Liver (tissue), 9 donors: Measurements from ENCODE around the gene CYBA. TPM values are rescaled to one million over a fixed set of nuclear protein-coding genes. Genes with fewer than 3 reads are reported as not detected.

Source experiments
- DNase-seq: peaks from one replicate; pipeline ENCODE4 v3.0.0-alpha.2; 2017; ENCODE audit warnings: low spot score
- H3K27ac ChIP-seq, 2 donors: one replicate each; pipeline ENCODE4 v1.7.0; 2013; ENCODE audit warnings: inconsistent platforms in 2 of 2, low read length in 2 of 2, control low read depth in 1 of 2, low read depth in 1 of 2, mild to moderate bottlenecking in 1 of 2
- H3K27me3 ChIP-seq, 4 donors: one replicate each; pipeline versions ENCODE4 v1.6.1 to v1.7.0; 2013; ENCODE audit warnings: low read length in 3 of 4, inconsistent platforms in 1 of 4, mild to moderate bottlenecking in 1 of 4, moderate library complexity in 1 of 4; ENCODE audit not compliant: control insufficient read depth in 4 of 4, insufficient read depth in 4 of 4
- H3K36me3 ChIP-seq, 4 donors: one replicate each; pipeline versions ENCODE4 v1.6.1 to v1.7.0; 2013; ENCODE audit warnings: low read length in 3 of 4, mild to moderate bottlenecking in 3 of 4, low read depth in 1 of 4, moderate library complexity in 1 of 4; ENCODE audit not compliant: control insufficient read depth in 4 of 4, insufficient read depth in 3 of 4
- H3K4me1 ChIP-seq, 4 donors: one replicate each; pipeline versions ENCODE4 v1.6.1 to v1.7.0; 2013; ENCODE audit warnings: low read length in 3 of 4, mild to moderate bottlenecking in 3 of 4, moderate library complexity in 1 of 4; ENCODE audit not compliant: control insufficient read depth in 4 of 4, insufficient read depth in 4 of 4
- H3K4me3 ChIP-seq, 3 donors: one replicate each; pipeline versions ENCODE4 v1.6.1 to v1.7.0; 2013; ENCODE audit warnings: low read length in 3 of 3, control low read depth in 1 of 3, low read depth in 1 of 3, mild to moderate bottlenecking in 1 of 3
- H3K9ac ChIP-seq, 2 donors: one replicate each; pipeline ENCODE4 v1.7.0; 2013; ENCODE audit warnings: low read length in 2 of 2, mild to moderate bottlenecking in 2 of 2, moderate library complexity in 2 of 2, control low read depth in 1 of 2, low read depth in 1 of 2
- H3K9me3 ChIP-seq, 4 donors: one replicate each; pipeline versions ENCODE4 v1.6.1 to v1.7.0; 2013; ENCODE audit warnings: low read length in 3 of 4; ENCODE audit not compliant: control insufficient read depth in 4 of 4
- ATF3 ChIP-seq: IDR thresholded peaks from 2 replicates; pipeline ENCODE4 v1.6.1; 2016; ENCODE audit warnings: antibody characterized with exemption
- CTCF ChIP-seq: fragments of 150-350 bp; IDR thresholded peaks from 2 replicates; pipeline ENCODE4 v1.5.1; 2017; ENCODE audit warnings: improper control_type of control experiment, low read depth, low read length; ENCODE audit not compliant: missing input control
- FOXA1 ChIP-seq: IDR thresholded peaks from 2 replicates; pipeline ENCODE4 v1.6.1; 2016; ENCODE audit warnings: antibody characterized with exemption
- GABPA ChIP-seq, 2 donors: IDR thresholded peaks in 1 of 2; conservative IDR thresholded peaks in 1 of 2; 2 replicates each; pipeline ENCODE4 v1.6.1; 2016; ENCODE audit warnings: antibody characterized with exemption in 2 of 2, mild to moderate bottlenecking in 1 of 2, moderate library complexity in 1 of 2
- HNF4A ChIP-seq, 2 donors: conservative IDR thresholded peaks; 2 replicates each; pipeline ENCODE4 v1.6.1; 2016; ENCODE audit warnings: antibody characterized with exemption in 2 of 2, mild to moderate bottlenecking in 2 of 2
- HNF4G ChIP-seq: IDR thresholded peaks from 2 replicates; pipeline ENCODE4 v1.6.1; 2016; ENCODE audit warnings: antibody characterized with exemption
- JUND ChIP-seq, 2 donors: IDR thresholded peaks; 2 replicates each; pipeline ENCODE4 v1.6.1; 2016; ENCODE audit warnings: antibody characterized with exemption in 2 of 2
- MAX ChIP-seq: IDR thresholded peaks from 2 replicates; pipeline ENCODE4 v1.6.1; 2016; ENCODE audit warnings: antibody characterized with exemption
- RAD21 ChIP-seq, 2 donors: IDR thresholded peaks; 2 replicates each; pipeline ENCODE4 v1.6.1; 2016; ENCODE audit warnings: antibody characterized with exemption in 2 of 2, mild to moderate bottlenecking in 2 of 2
- REST ChIP-seq: IDR thresholded peaks from 2 replicates; pipeline ENCODE4 v1.6.1; 2016; ENCODE audit warnings: antibody characterized with exemption, mild to moderate bottlenecking
- RXRA ChIP-seq, 2 donors: IDR thresholded peaks; 2 replicates each; pipeline ENCODE4 v1.6.1; 2017 to 2018; ENCODE audit warnings: antibody characterized with exemption in 2 of 2, mild to moderate bottlenecking in 1 of 2
- SP1 ChIP-seq: IDR thresholded peaks from 2 replicates; pipeline ENCODE4 v1.6.1; 2018; ENCODE audit warnings: antibody characterized with exemption, mild to moderate bottlenecking
- TAF1 ChIP-seq: conservative IDR thresholded peaks from 2 replicates; pipeline ENCODE4 v1.6.1; 2016; ENCODE audit warnings: antibody characterized with exemption, mild to moderate bottlenecking
- ZBTB33 ChIP-seq: IDR thresholded peaks from 2 replicates; pipeline ENCODE4 v1.6.1; 2016; ENCODE audit warnings: antibody characterized with exemption
- WGBS: extraction: QIAGEN DNeasy Blood & Tissue Kit; methylation state at CpG from one replicate; pipeline ENCODE4 v1.1.7; 2013; 5-methylcytosine and 5-hydroxymethylcytosine counted together
- polyA plus RNA-seq, 2 donors: library from polyadenylated mRNA; stranded (reverse) in 1 of 2; unstranded in 1 of 2; fragments of 200-250 nt in 1 of 2; fragments of >200 nt in 1 of 2; fragmentation: Nextera tagmentation in 1 of 2; extraction: Ambion mirVana in 1 of 2; gene quantifications; one replicate each; pipeline versions ENCODE4 v1.2.1 to v1.2.3, GENCODE V29; 2013 to 2015
- total RNA-seq, 2 donors: library from RNA; depleted of rRNA; stranded (reverse); fragments of >200 nt; gene quantifications; one replicate each; pipeline ENCODE4 v1.2.3, GENCODE V29; 2014
- donor health status: healthy.
- donor health status: healthy.
- donor health status: healthy.
- donor health status: healthy.
- donor health status: healthy.

Gene CYBA
- total and polyA plus RNA-seq, 4 donors: 39.0 to 217 (median 52.6) TPM

GRCh38 chr16:88600539-88600896 is 50.3 kb downstream of the CYBA start:
- Histone ChIP-seq H3K9ac (no peak overlapping the region), H3K4me1 (peaks cover 0 to 51% (median 39%) of the 10 kb centered on the region in 4 donors), H3K27ac (no peak overlapping the region), H3K9me3 (no peaks in the 10 kb centered on the region), H3K27me3 (no peaks in the 10 kb centered on the region), H3K4me3 (no peak overlapping the region), H3K36me3 (peaks cover 4 to 16% (median 6%) of the 10 kb centered on the region in 4 donors)
- TF ChIP-seq ATF3: no peak
- no peak for TF ChIP-seq RAD21 (IDR thresholded peaks at IDR 0.05)
- TF ChIP-seq CTCF: no peak
- no peak for TF ChIP-seq TAF1
- TF ChIP-seq HNF4G: no peak
- no peak for TF ChIP-seq SP1
- TF ChIP-seq RXRA (IDR thresholded peaks at IDR 0.05): no peak
- no peak for TF ChIP-seq HNF4A (conservative IDR thresholded peaks at IDR 0.05)
- TF ChIP-seq ZBTB33: no peak
- no peak for TF ChIP-seq GABPA (IDR thresholded peaks at IDR 0.05 in 1 of 2, conservative IDR thresholded peaks at IDR 0.05 in 1 of 2)
- no peak for TF ChIP-seq JUND (IDR thresholded peaks at IDR 0.05)
- TF ChIP-seq REST: no peak
- DNase-seq: no peak
- WGBS: 94% methylated on average over 6 of the region's 6 CpGs

GRCh38 chr16:88599825-88600538 is 50.9 kb downstream of the CYBA start:
- Histone ChIP-seq H3K9me3 (no peaks in the 10 kb centered on the region), H3K27me3 (no peaks in the 10 kb centered on the region), H3K27ac (peak overlapping the region; percentile 9 to 36), H3K36me3 (peaks cover 4 to 11% (median 7%) of the 10 kb centered on the region in 4 donors), H3K9ac (no peak overlapping the region), H3K4me1 (peaks cover 0 to 47% (median 37%) of the 10 kb centered on the region in 4 donors), H3K4me3 (no peak overlapping the region)
- no peak for DNase-seq
- 85% methylated on average over 25 of the region's 25 CpGs for WGBS
- TF ChIP-seq FOXA1: no peak
- TF ChIP-seq MAX: no peak
- peak in 1 of 2 donors; percentile 19 for TF ChIP-seq RXRA (IDR thresholded peaks at IDR 0.05)
